CD14-positive monocyte (primary cell): ENCODE measurements around the gene HOXA11. TPM values are rescaled to one million over a fixed set of nuclear protein-coding genes. Genes with fewer than 3 reads are reported as not detected.
A peak's percentile ranks its signal among the peaks of the same experiment; 100 is the strongest.

ENCODE experiments used
- DNase-seq, 3 donors: peaks; one replicate each; pipeline ENCODE4 v3.0.0-alpha.2; 2011 to 2022
- H2AFZ ChIP-seq: 2 replicates; pipeline ENCODE4 v1.6.0; 2012; ENCODE audit warnings: mild to moderate bottlenecking, low read depth, low read length, inconsistent platforms; ENCODE audit not compliant: insufficient read depth, poor library complexity, severe bottlenecking
- H3K27ac ChIP-seq, 2 donors: 1 replicate in 1 of 2; 2 replicates in 1 of 2; pipeline ENCODE4 v1.5.1; 2012 to 2013; ENCODE audit warnings: low read length in 2 of 2, control low read depth in 1 of 2, inconsistent platforms in 1 of 2, low read depth in 1 of 2, mild to moderate bottlenecking in 1 of 2
- H3K27me3 ChIP-seq, 2 donors: one replicate each; pipeline versions ENCODE4 v1.6.0 to v1.6.1; 2011 to 2013; ENCODE audit warnings: low read length in 2 of 2; ENCODE audit not compliant: control insufficient read depth in 2 of 2, insufficient read depth in 2 of 2
- H3K36me3 ChIP-seq, 2 donors: replicated peaks in 1 of 2; 1 replicate in 1 of 2; 2 replicates in 1 of 2; pipeline versions ENCODE4 v1.5.1 to v1.6.1; 2012 to 2013; ENCODE audit warnings: low read length in 2 of 2, control low read depth in 1 of 2, inconsistent platforms in 1 of 2, mild to moderate bottlenecking in 1 of 2; ENCODE audit not compliant: insufficient read depth in 2 of 2, control insufficient read depth in 1 of 2
- H3K4me1 ChIP-seq, 2 donors: 1 replicate in 1 of 2; 2 replicates in 1 of 2; pipeline versions ENCODE4 v1.5.1 to v1.6.1; 2012 to 2013; ENCODE audit warnings: low read length in 2 of 2, control low read depth in 1 of 2, inconsistent platforms in 1 of 2, mild to moderate bottlenecking in 1 of 2, moderate library complexity in 1 of 2; ENCODE audit not compliant: insufficient read depth in 2 of 2, control insufficient read depth in 1 of 2
- H3K4me2 ChIP-seq: replicated peaks from 2 replicates; pipeline ENCODE3; 2012; ENCODE audit warnings: low read length, moderate library complexity, mild to moderate bottlenecking; ENCODE audit not compliant: poor library complexity, severe bottlenecking; ENCODE audit errors: extremely low read depth
- H3K4me3 ChIP-seq, 3 experiments: fragments of 200-600 bp in 1 of 3; sonication (generic) in 1 of 3; replicated peaks in 1 of 3; 1 replicate in 2 of 3; 2 replicates in 1 of 3; pipeline ENCODE4 v1.5.1; 2011 to 2013; ENCODE audit warnings: low read length in 3 of 3, mild to moderate bottlenecking in 3 of 3, control low read depth in 2 of 3, low read depth in 2 of 3, inconsistent platforms in 1 of 3, moderate library complexity in 1 of 3
- H3K79me2 ChIP-seq: 2 replicates; pipeline ENCODE4 v1.6.0; 2012; ENCODE audit warnings: mild to moderate bottlenecking, control low read depth, inconsistent platforms, low read length, moderate library complexity; ENCODE audit not compliant: insufficient read depth
- H3K9ac ChIP-seq: 2 replicates; pipeline ENCODE4 v1.6.0; 2017; ENCODE audit warnings: low read length, mild to moderate bottlenecking; ENCODE audit not compliant: insufficient read depth, poor library complexity, severe bottlenecking
- H3K9me3 ChIP-seq, 2 donors: replicated peaks in 1 of 2; 1 replicate in 1 of 2; 2 replicates in 1 of 2; pipeline versions ENCODE4 v1.5.1 to v1.6.1; 2012 to 2013; ENCODE audit warnings: low read length in 2 of 2, control low read depth in 1 of 2; ENCODE audit not compliant: control insufficient read depth in 1 of 2, insufficient read depth in 1 of 2
- H4K20me1 ChIP-seq: 2 replicates; pipeline ENCODE4 v1.6.0; 2012; ENCODE audit warnings: mild to moderate bottlenecking, low read length, control low read depth, moderate library complexity; ENCODE audit not compliant: insufficient read depth
- H3K27ac Mint-ChIP-seq, 7 donors: one replicate each; pipeline ENCODE4 v1.8.0; 2020; ENCODE audit warnings: mild to moderate bottlenecking in 7 of 7, mixed read lengths in 7 of 7, moderate library complexity in 6 of 7, inconsistent platforms in 2 of 7
- H3K27me3 Mint-ChIP-seq, 3 donors: one replicate each; pipeline ENCODE4 v1.8.0; 2021 to 2022; ENCODE audit warnings: low read depth in 3 of 3, mild to moderate bottlenecking in 3 of 3, mixed read lengths in 3 of 3, moderate library complexity in 3 of 3, inconsistent platforms in 1 of 3
- H3K36me3 Mint-ChIP-seq, 2 donors: one replicate each; pipeline ENCODE4 v1.8.0; 2020; ENCODE audit warnings: mixed read lengths in 2 of 2, inconsistent platforms in 1 of 2, mild to moderate bottlenecking in 1 of 2
- H3K4me1 Mint-ChIP-seq: one replicate; pipeline ENCODE4 v1.8.0; 2020; ENCODE audit warnings: mild to moderate bottlenecking, mixed read lengths
- H3K4me3 Mint-ChIP-seq, 2 donors: one replicate each; pipeline ENCODE4 v1.8.0; 2020; ENCODE audit warnings: mild to moderate bottlenecking in 2 of 2, mixed read lengths in 2 of 2, moderate library complexity in 1 of 2
- H3K9me3 Mint-ChIP-seq, 7 donors: one replicate each; pipeline ENCODE4 v1.8.0; 2020 to 2022; ENCODE audit warnings: mixed read lengths in 7 of 7, mild to moderate bottlenecking in 6 of 7, moderate library complexity in 6 of 7, inconsistent platforms in 2 of 7
- WGBS: methylation state at CpG from one replicate; pipeline ENCODE4 v1.1.5; 2013; ENCODE audit warnings: missing lambda C conversion rate; ENCODE audit not compliant: insufficient coverage; 5-methylcytosine and 5-hydroxymethylcytosine counted together
- intact Hi-C, 2 donors: fragments of 100-400 bp; cut with micrococcal nuclease; formaldehyde crosslinking; loops; one replicate each; pipeline versions ENCODE4 v1.15.0 to v1.15.1; 2023
- polyA plus RNA-seq, 3 donors: library from polyadenylated mRNA; depleted of rRNA in 1 of 3; unstranded in 2 of 3; stranded (reverse) in 1 of 3; fragments of 300-500 nt in 2 of 3; fragments of >200 nt in 1 of 3; fragmentation: Illumina TruSeq in 2 of 3; gene quantifications; 1 replicate in 2 of 3; 2 replicates in 1 of 3; pipeline ENCODE4 v1.2.3, GENCODE V29; 2012 to 2021
- TF ChIP-seq, protein P1 (sequence below): fragments of 200-600 bp; IDR thresholded peaks from one replicate; pipeline ENCODE4 v1.8.0; 2022; ENCODE audit warnings: antibody characterized with exemption, mild to moderate bottlenecking

Gene HOXA11
- polyA plus RNA-seq, 3 donors: not detected

DNA sequence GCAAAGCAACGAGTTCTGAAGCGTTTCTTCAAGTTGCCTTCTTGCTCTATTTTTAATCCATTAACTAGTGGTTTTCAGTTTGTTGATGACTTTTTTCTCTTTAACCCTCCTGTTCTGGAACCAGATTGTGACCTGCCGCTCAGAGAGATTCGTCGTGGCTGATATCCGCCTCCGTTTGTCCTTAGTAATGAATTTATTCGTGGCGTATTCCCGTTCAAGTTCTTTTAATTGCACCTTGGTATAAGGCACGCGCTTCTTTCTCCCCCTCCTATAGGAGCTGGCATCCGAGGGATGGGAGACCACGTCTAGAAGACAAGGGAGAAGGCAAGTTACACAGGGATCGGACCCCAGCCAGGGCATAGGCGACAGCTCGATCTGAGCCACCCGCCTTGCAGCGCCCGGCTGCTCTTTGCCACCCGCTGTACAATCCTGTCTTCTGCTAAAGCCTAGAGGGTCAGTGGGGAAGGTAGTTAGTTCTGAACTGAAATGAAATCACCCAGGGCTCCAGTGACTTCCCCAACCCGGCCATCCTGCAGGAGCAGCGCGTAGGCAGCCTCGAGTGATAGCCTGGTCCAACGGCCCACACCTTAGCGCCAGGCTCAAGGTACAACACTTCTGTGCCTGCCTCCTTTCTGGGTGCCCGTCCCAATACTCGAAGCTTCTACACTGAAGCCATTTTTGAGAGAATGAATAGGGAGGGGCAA lies 13.3 kb upstream of the HOXA11 start:
- no peak overlapping the region for H3K27ac ChIP-seq
- peaks cover 2 to 37% of the 10 kb centered on the region in 2 donors for H3K9me3 ChIP-seq
- no peak overlapping the region for H3K4me3 ChIP-seq
- H3K4me3 Mint-ChIP-seq: peak overlapping the region in 1 of 2 donors; percentile 84
- no peaks in the 10 kb centered on the region for H3K79me2 ChIP-seq
- peaks cover 53% of the 10 kb centered on the region for H3K4me1 Mint-ChIP-seq
- no peaks in the 10 kb centered on the region for H4K20me1 ChIP-seq
- H3K36me3 Mint-ChIP-seq: peaks cover 11 to 20% of the 10 kb centered on the region in 2 donors
- H3K9ac ChIP-seq: no peak overlapping the region
- peaks cover 86 to 92% (median 89%) of the 10 kb centered on the region in 3 donors for H3K27me3 Mint-ChIP-seq
- intact Hi-C loops: loop anchor here (5.0 to 10.0 kb wide), 3 partner anchors 587 to 824 kb away; no protein-coding TSS in a partner anchor
- TF ChIP-seq, protein P1, sequence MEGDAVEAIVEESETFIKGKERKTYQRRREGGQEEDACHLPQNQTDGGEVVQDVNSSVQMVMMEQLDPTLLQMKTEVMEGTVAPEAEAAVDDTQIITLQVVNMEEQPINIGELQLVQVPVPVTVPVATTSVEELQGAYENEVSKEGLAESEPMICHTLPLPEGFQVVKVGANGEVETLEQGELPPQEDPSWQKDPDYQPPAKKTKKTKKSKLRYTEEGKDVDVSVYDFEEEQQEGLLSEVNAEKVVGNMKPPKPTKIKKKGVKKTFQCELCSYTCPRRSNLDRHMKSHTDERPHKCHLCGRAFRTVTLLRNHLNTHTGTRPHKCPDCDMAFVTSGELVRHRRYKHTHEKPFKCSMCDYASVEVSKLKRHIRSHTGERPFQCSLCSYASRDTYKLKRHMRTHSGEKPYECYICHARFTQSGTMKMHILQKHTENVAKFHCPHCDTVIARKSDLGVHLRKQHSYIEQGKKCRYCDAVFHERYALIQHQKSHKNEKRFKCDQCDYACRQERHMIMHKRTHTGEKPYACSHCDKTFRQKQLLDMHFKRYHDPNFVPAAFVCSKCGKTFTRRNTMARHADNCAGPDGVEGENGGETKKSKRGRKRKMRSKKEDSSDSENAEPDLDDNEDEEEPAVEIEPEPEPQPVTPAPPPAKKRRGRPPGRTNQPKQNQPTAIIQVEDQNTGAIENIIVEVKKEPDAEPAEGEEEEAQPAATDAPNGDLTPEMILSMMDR: no peak
- H3K4me1 ChIP-seq: peaks cover 35 to 43% of the 10 kb centered on the region in 2 donors
- no peak overlapping the region for H2AFZ ChIP-seq
- peak overlapping the region; percentile 54 for H3K4me2 ChIP-seq
- no peak overlapping the region for H3K27ac Mint-ChIP-seq
- WGBS: 17% methylated on average over 23 of the region's 29 CpGs
- H3K9me3 Mint-ChIP-seq: peaks cover 0 to 43% (median 26%) of the 10 kb centered on the region in 7 donors
- peaks cover 87 to 94% of the 10 kb centered on the region in 2 donors for H3K27me3 ChIP-seq
- no peak for DNase-seq
- H3K36me3 ChIP-seq: no peaks in the 10 kb centered on the region

DNA sequence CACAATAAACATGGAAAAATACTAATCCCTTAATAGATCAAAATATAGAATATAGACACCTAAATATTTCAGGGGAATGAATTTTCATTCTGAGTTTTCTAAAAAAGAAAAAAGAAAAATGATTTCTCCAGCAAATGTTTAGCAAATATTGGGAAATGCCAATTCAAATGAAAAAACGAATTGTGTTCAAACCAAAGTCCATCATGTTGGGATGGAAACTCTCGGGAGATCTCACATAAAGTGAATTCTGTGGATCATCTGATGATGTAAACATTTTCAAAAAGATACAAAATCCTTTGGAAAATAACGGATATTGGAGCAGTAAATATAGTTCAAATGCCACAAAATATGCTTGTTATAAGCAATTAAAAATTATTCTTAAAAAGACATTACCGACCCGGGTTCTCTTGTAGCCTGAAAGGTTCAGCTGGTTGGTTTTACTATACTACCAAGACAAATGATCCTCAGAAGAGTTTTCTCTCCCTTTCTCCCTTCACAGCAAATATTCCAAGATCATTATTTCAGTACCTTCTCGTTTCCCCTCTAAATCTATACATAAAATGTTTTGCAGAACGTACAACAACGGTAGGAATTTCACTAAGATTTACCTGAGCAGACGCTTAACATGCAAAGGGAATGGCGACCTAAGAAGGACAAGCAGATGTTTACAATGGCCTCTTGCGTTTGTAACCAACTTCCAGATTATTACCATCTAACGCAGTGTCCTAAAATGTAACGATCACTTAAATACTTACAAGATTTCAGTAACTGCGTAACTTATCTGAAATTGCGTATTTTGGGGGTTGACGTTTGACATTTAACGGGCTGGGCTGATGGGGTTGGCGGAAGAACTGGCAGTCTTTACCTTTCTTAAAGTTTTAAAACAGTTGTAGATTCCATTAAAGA lies 12.4 kb upstream of the HOXA11 start:
- H3K36me3 ChIP-seq: no peaks in the 10 kb centered on the region
- H3K4me3 ChIP-seq: no peak overlapping the region
- Mint-ChIP-seq H3K36me3 (peaks cover 11 to 20% of the 10 kb centered on the region in 2 donors), H3K27me3 (peaks cover 85 to 91% (median 87%) of the 10 kb centered on the region in 3 donors), H3K4me1 (peaks cover 55% of the 10 kb centered on the region), H3K27ac (no peak overlapping the region), H3K9me3 (peaks cover 0 to 40% (median 27%) of the 10 kb centered on the region in 7 donors), H3K4me3 (peak overlapping the region in 1 of 2 donors; percentile 84)
- peaks cover 40 to 51% of the 10 kb centered on the region in 2 donors for H3K4me1 ChIP-seq
- H3K79me2 ChIP-seq: no peaks in the 10 kb centered on the region
- H3K4me2 ChIP-seq: no peak overlapping the region
- H3K9ac ChIP-seq: no peak overlapping the region
- no peak overlapping the region for H2AFZ ChIP-seq
- no peak overlapping the region for H3K27ac ChIP-seq
- intact Hi-C loops: loop anchor here (5.0 to 10.0 kb wide), 3 partner anchors 587 to 825 kb away; no protein-coding TSS in a partner anchor
- WGBS: 16% methylated on average over 7 of the region's 18 CpGs
- no peak for DNase-seq
- TF ChIP-seq, protein P1: no peak
- H4K20me1 ChIP-seq: no peaks in the 10 kb centered on the region
- peaks cover 84 to 92% of the 10 kb centered on the region in 2 donors for H3K27me3 ChIP-seq
- H3K9me3 ChIP-seq: peaks cover 4 to 36% of the 10 kb centered on the region in 2 donors
